Astrocyte (in vitro differentiated cells and primary cell): ENCODE measurements around the gene PALLD. TPM values are rescaled to one million over a fixed set of nuclear protein-coding genes. Genes with fewer than 3 reads are reported as not detected.

Experiments used
- DNase-seq: peaks from one replicate; pipeline ENCODE4 v3.0.0-alpha.2; 2010; ENCODE audit warnings: low read depth
- FAIRE-seq: peaks from 2 replicates; lab custom pipeline; 2011; peaks lifted over from hg19 to GRCh38; lab: Jason Lieb, UNC
- H2AFZ ChIP-seq: 2 replicates; pipeline ENCODE4 v1.6.0; 2012; ENCODE audit warnings: low read depth, low read length, inconsistent platforms
- H3K27ac ChIP-seq: 2 replicates; pipeline ENCODE4 v1.5.1; 2011; ENCODE audit warnings: low read depth, low read length, inconsistent platforms
- H3K27me3 ChIP-seq: 2 replicates; pipeline ENCODE4 v1.6.0; 2011; ENCODE audit warnings: low read length, inconsistent platforms; ENCODE audit not compliant: insufficient read depth
- H3K36me3 ChIP-seq: 2 replicates; pipeline ENCODE4 v1.5.1; 2011; ENCODE audit warnings: low read length, inconsistent platforms; ENCODE audit not compliant: insufficient read depth
- H3K4me1 ChIP-seq: 2 replicates; pipeline ENCODE4 v1.5.1; 2011; ENCODE audit warnings: low read length, inconsistent platforms; ENCODE audit not compliant: insufficient read depth
- H3K4me2 ChIP-seq: 2 replicates; pipeline ENCODE4 v1.6.0; 2012; ENCODE audit warnings: low read length, inconsistent platforms
- H3K4me3 ChIP-seq: 2 replicates; pipeline ENCODE4 v1.5.1; 2011; ENCODE audit warnings: low read depth, mild to moderate bottlenecking, low read length, inconsistent platforms; ENCODE audit not compliant: insufficient read depth
- H3K79me2 ChIP-seq: 2 replicates; pipeline ENCODE4 v1.6.0; 2012; ENCODE audit warnings: mild to moderate bottlenecking, low read length, inconsistent platforms; ENCODE audit not compliant: insufficient read depth
- H3K9ac ChIP-seq: 2 replicates; pipeline ENCODE4 v1.6.0; 2012; ENCODE audit warnings: mild to moderate bottlenecking, low read length, inconsistent platforms
- H3K9me3 ChIP-seq: 2 replicates; pipeline ENCODE4 v1.5.1; 2012; ENCODE audit warnings: low read depth, mild to moderate bottlenecking, low read length, inconsistent platforms; ENCODE audit not compliant: insufficient read depth
- H4K20me1 ChIP-seq: 2 replicates; pipeline ENCODE4 v1.6.0; 2012; ENCODE audit warnings: low read length, inconsistent platforms; ENCODE audit not compliant: insufficient read depth
- H3K27ac Mint-ChIP-seq: one replicate; pipeline ENCODE4 v1.8.0; 2021; ENCODE audit warnings: mild to moderate bottlenecking, mixed read lengths; ENCODE audit not compliant: unreplicated experiment
- H3K27me3 Mint-ChIP-seq: one replicate; pipeline ENCODE4 v1.8.0; 2021; ENCODE audit warnings: low read depth, mixed read lengths; ENCODE audit not compliant: unreplicated experiment
- H3K36me3 Mint-ChIP-seq: one replicate; pipeline ENCODE4 v1.8.0; 2021; ENCODE audit warnings: low read depth, mixed read lengths; ENCODE audit not compliant: unreplicated experiment
- H3K4me1 Mint-ChIP-seq: one replicate; pipeline ENCODE4 v1.8.0; 2021; ENCODE audit warnings: low read depth, mixed read lengths; ENCODE audit not compliant: unreplicated experiment
- H3K4me3 Mint-ChIP-seq: one replicate; pipeline ENCODE4 v1.8.0; 2021; ENCODE audit warnings: mild to moderate bottlenecking, moderate library complexity, mixed read lengths; ENCODE audit not compliant: unreplicated experiment
- H3K9me3 Mint-ChIP-seq: one replicate; pipeline ENCODE4 v1.8.0; 2021; ENCODE audit warnings: mild to moderate bottlenecking, mixed read lengths; ENCODE audit not compliant: unreplicated experiment
- CTCF ChIP-seq: IDR thresholded peaks from 2 replicates; pipeline ENCODE4 v1.5.1; 2011; ENCODE audit warnings: low read depth, mild to moderate bottlenecking, inconsistent platforms, low read length, moderate library complexity; ENCODE audit not compliant: insufficient read depth
- EZH2 ChIP-seq: IDR thresholded peaks from 2 replicates; pipeline ENCODE4 v1.6.1; 2012; ENCODE audit warnings: mild to moderate bottlenecking, low read length, inconsistent platforms; ENCODE audit not compliant: insufficient read depth
- total RNA-seq: library from RNA; stranded (reverse); gene quantifications from 2 replicates; pipeline ENCODE4 v1.2.1, GENCODE V29; 2021

PALLD gene
- total RNA-seq, 1 donor from 2014 or later = 498 TPM

- no peak for FAIRE-seq
- Histone ChIP-seq H3K4me1 (peaks cover 40% of the 10 kb centered on the region), H2AFZ (no peak overlapping the region), H3K27ac (peak overlapping the region; percentile 67), H3K79me2 (peaks cover 96% of the 10 kb centered on the region), H4K20me1 (peaks cover 19% of the 10 kb centered on the region), H3K4me3 (no peak overlapping the region), H3K36me3 (no peaks in the 10 kb centered on the region), H3K9me3 (no peaks in the 10 kb centered on the region), H3K9ac (peak overlapping the region; percentile 57), H3K4me2 (peak overlapping the region; percentile 43), H3K27me3 (no peaks in the 10 kb centered on the region)
- no peak for DNase-seq
- no peaks in the 10 kb centered on the region for H3K9me3 Mint-ChIP-seq
- H3K4me1 Mint-ChIP-seq = peaks cover 82% of the 10 kb centered on the region
- H3K4me3 Mint-ChIP-seq = peak overlapping the region; percentile 48
- peaks cover 22% of the 10 kb centered on the region for H3K36me3 Mint-ChIP-seq
- peak overlapping the region; percentile 90 for H3K27ac Mint-ChIP-seq
- TF ChIP-seq EZH2 (no peak), CTCF (no peak)
- H3K27me3 Mint-ChIP-seq = no peaks in the 10 kb centered on the region
Measured at GRCh38 chr4:168648494-168648893, 151.6 kb downstream of the PALLD start.

DNA sequence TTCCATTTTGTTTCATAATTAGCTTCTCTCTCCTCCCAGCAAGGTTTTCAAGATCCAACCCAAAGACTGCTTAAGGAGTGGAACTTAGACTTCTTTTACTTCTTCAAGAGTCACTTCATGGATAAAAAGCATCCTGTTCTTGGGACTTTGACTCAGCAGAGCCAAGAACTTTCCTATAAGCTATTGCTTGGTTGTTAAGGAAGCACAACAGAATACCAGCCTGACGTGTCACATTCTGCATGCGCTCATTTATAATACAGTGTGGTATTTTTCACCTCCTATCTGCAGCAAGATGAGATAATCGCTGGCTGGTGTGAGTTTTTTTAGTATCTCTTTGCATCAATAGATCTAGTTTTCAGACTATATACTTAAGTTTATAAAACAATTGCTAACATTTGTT is 152.1 kb downstream of the PALLD start:
- no peaks in the 10 kb centered on the region for H3K36me3 ChIP-seq
- peaks cover 38% of the 10 kb centered on the region for H3K4me1 ChIP-seq
- DNase-seq (peak; percentile 87), FAIRE-seq (peak; percentile 89)
- peak overlapping the region; percentile 57 for H3K9ac ChIP-seq
- H3K27ac ChIP-seq = peak overlapping the region; percentile 67
- H3K27me3 ChIP-seq = no peaks in the 10 kb centered on the region
- no peaks in the 10 kb centered on the region for H3K9me3 ChIP-seq
- Mint-ChIP-seq H3K27me3 (no peaks in the 10 kb centered on the region), H3K36me3 (peaks cover 22% of the 10 kb centered on the region), H3K4me1 (peaks cover 81% of the 10 kb centered on the region), H3K9me3 (no peaks in the 10 kb centered on the region), H3K4me3 (peak overlapping the region; percentile 48), H3K27ac (peak overlapping the region; percentile 90)
- H2AFZ ChIP-seq = no peak overlapping the region
- TF ChIP-seq EZH2 (no peak), CTCF (no peak)
- peaks cover 19% of the 10 kb centered on the region for H4K20me1 ChIP-seq
- peaks cover 95% of the 10 kb centered on the region for H3K79me2 ChIP-seq
- no peak overlapping the region for H3K4me3 ChIP-seq
- peak overlapping the region; percentile 43 for H3K4me2 ChIP-seq

GRCh38 chr4:168651374-168651773 is 154.5 kb downstream of the PALLD start:
- Histone ChIP-seq H3K79me2 (peaks cover 94% of the 10 kb centered on the region), H3K4me2 (no peak overlapping the region), H3K36me3 (no peaks in the 10 kb centered on the region), H3K4me3 (no peak overlapping the region), H3K9ac (no peak overlapping the region), H3K27ac (peak overlapping the region; percentile 2), H3K4me1 (peaks cover 39% of the 10 kb centered on the region), H4K20me1 (peaks cover 19% of the 10 kb centered on the region), H3K9me3 (no peaks in the 10 kb centered on the region), H2AFZ (no peak overlapping the region), H3K27me3 (no peaks in the 10 kb centered on the region)
- Mint-ChIP-seq H3K27ac (peak overlapping the region; percentile 90), H3K9me3 (no peaks in the 10 kb centered on the region), H3K36me3 (peaks cover 8% of the 10 kb centered on the region), H3K4me1 (peaks cover 81% of the 10 kb centered on the region), H3K4me3 (peak overlapping the region; percentile 22), H3K27me3 (no peaks in the 10 kb centered on the region)
- no peak for TF ChIP-seq CTCF
- TF ChIP-seq EZH2 = no peak
- FAIRE-seq (no peak), DNase-seq (peak; percentile 65)
